SK-N-SH treated with all-trans-retinoic acid at 6 μM for 48 hours (cell line): ENCODE results near the gene ANG.
"Not testable (repeated sequence)": the region's sequence is repeated elsewhere in the genome, so short reads cannot be mapped to it uniquely, and the experiment has no call there.

ENCODE experiments used
- ARNTL ChIP-seq: fragments of 450-650 bp; formaldehyde crosslinking; IDR thresholded peaks from 2 replicates; pipeline ENCODE4 v1.5.0; 2020; ENCODE audit warnings: low read depth, mild to moderate bottlenecking, moderate library complexity, borderline replicate concordance
- CREB5 ChIP-seq: fragments of 250-450 bp; sonication (Bioruptor Pico); IDR thresholded peaks from 2 replicates; pipeline ENCODE4 v1.5.1; 2020; ENCODE audit warnings: low read depth, mild to moderate bottlenecking, moderate library complexity
- CSRNP3 ChIP-seq: fragments of 250-450 bp; sonication (Bioruptor Pico); IDR thresholded peaks from 2 replicates; pipeline ENCODE4 v1.5.1; 2021; ENCODE audit warnings: mild to moderate bottlenecking, moderate library complexity
- PATZ1 ChIP-seq: fragments of 250-450 bp; sonication (Bioruptor Pico); IDR thresholded peaks from 2 replicates; pipeline ENCODE4 v1.8.0; 2020; ENCODE audit warnings: mild to moderate bottlenecking, moderate library complexity, borderline replicate concordance
- TSHZ2 ChIP-seq: fragments of 250-450 bp; sonication (Bioruptor Pico); IDR thresholded peaks from 2 replicates; pipeline ENCODE4 v1.5.0; 2020; ENCODE audit warnings: mild to moderate bottlenecking, moderate library complexity
- ZFP3 ChIP-seq: fragments of 250-450 bp; sonication (Bioruptor Pico); IDR thresholded peaks from 2 replicates; pipeline ENCODE4 v1.5.0; 2020; ENCODE audit warnings: mild to moderate bottlenecking, moderate library complexity
- ZNF8 ChIP-seq: fragments of 450-650 bp; formaldehyde crosslinking; IDR thresholded peaks from 2 replicates; pipeline ENCODE4 v1.5.0; 2020; ENCODE audit warnings: mild to moderate bottlenecking, moderate library complexity

- not testable (repeated sequence) for TF ChIP-seq ARNTL; CSRNP3 (CRISPR knock-in tag); TSHZ2 (CRISPR knock-in tag); ZFP3 (CRISPR knock-in tag); ZNF8 (CRISPR knock-in tag); CREB5 (CRISPR knock-in tag); PATZ1
Observed at GRCh38 chr14:20700965-20701364, 12.4 kb downstream of the ANG start.
